ENCODE results near the gene LINC01488.

Gene LINC01488

DNA sequence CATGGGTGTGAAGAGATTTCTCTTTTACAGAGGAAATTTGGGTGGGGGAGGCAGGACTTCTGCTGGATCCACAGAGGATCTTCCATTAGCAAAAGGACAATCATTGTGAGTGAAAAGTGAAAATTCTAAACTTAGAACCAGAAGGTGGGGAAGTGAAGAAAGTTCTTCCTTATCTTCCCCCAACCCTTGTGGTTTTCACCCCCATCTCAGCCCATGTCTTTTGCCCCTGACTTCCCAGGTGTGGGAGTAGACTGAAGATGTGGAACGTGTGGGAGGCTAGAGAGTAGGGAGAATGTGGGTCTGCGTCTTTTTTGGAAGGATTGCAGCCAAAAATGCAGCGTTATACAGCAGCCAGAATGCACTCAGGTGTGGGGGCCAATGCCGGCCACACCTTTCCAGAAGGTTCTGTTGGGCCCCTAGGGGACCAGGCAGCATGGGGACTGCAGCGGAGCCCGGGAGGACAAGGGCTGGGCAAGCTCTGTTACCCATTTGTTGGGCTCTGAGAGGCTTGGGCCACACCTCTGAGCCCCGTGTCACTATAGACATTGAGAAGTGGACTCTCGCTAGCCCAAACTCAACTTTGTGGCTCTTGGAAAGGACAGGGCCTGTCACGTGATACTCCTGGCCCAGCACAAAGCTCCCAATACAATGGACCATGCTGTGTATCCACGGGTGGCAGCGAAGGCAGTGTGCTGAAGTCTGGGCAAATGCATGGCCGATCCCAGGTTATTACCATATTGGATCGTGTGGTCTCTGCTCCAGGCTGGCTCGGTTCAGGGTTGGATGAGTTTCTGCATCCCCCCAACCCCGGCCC lies 32.8 kb upstream of the LINC01488 start:
- WGBS (ENCODE audit: extremely low coverage, insufficient coverage, insufficient read length) = no CpG with 5 or more reads among the region's 15 CpGs
- Histone ChIP-seq H3K4me3 (ENCODE audit: low read depth, low read length) (no peak overlapping the region), H3K79me2 (ENCODE audit: control insufficient read depth, insufficient read depth, low read length, poor library complexity) (no peaks in the 10 kb centered on the region), H3K9me3 (ENCODE audit: insufficient read depth, low read depth, low read length) (peaks cover 5% of the 10 kb centered on the region), H3K4me1 (ENCODE audit: control insufficient read depth in 1 of 2, insufficient read depth in 2 of 2, low read length in 2 of 2) (peaks cover 23 to 33% of the 10 kb centered on the region in 2 experiments), H2BK120ac (ENCODE audit: insufficient read depth, low read length, poor library complexity) (no peak overlapping the region), H3K23ac (ENCODE audit: low read length) (no peak overlapping the region), H3K14ac (ENCODE audit: low read length) (no peak overlapping the region), H3K9ac (ENCODE audit: low read length) (no peak overlapping the region), H4K91ac (ENCODE audit: low read depth, low read length) (no peak overlapping the region), H3K4me2 (ENCODE audit: low read length) (no peak overlapping the region), H2BK5ac (ENCODE audit: low read depth, low read length, poor library complexity) (no peak overlapping the region), H3K18ac (ENCODE audit: low read length) (no peak overlapping the region), H3K79me1 (ENCODE audit: low read length) (peaks cover 6% of the 10 kb centered on the region), H3K36me3 (ENCODE audit: control insufficient read depth in 1 of 2, insufficient read depth in 2 of 2, low read length in 2 of 2) (no peaks in the 10 kb centered on the region), H3K27me3 (ENCODE audit: insufficient read depth, low read length) (peaks cover 5% of the 10 kb centered on the region), H4K8ac (ENCODE audit: low read depth, low read length) (no peak overlapping the region), H4K12ac (ENCODE audit: low read depth, low read length) (no peak overlapping the region), H3K4ac (ENCODE audit: low read depth, low read length) (no peak overlapping the region), H2AFZ (ENCODE audit: insufficient read depth, low read length, poor library complexity) (no peak overlapping the region), H2BK12ac (ENCODE audit: low read length) (no peak overlapping the region), H3K27ac (ENCODE audit: low read depth, low read length) (no peak overlapping the region), H2AK5ac (ENCODE audit: low read length) (no peak overlapping the region)
- DNase-seq = no peak

DNA sequence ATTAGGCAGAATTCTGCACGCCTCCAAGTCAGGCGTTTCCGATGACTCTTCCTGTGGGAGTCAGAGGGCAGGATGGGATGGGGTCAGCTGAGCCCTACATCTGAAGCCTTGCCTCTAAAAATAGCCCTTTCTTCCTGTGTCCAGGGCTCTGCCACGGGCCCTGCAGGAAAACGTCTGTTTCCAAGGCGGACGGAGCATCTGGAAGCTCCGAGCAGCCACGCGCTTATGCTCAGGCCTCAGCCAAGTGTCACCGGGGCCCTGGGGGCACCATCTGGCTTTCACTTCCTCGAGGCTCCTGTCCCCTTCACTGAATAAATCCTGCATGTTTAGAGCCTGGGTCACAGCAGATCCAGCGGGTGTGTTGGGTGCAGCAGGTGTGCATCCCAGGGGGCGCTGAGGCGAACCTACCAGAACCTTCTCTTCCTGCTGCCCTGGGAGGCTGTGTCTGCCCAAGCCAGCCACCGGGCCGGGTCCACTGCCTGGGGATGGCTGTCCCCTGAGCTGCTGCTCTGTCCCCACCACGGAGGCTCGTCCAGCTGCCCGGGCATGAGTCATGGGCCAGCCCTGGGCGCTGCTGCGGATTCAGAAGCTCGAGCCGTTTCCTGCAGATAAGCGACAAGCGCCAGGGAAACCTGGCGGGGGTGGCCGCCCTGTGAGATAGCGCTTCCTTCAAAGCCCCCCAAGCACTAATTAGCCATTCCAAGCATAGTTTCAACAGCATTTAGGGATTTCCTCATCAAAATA lies 32.0 kb upstream of the LINC01488 start:
- no peaks in the 10 kb centered on the region for H3K36me3 ChIP-seq (ENCODE audit: control insufficient read depth in 1 of 2, insufficient read depth in 2 of 2, low read length in 2 of 2)
- H3K4ac ChIP-seq (ENCODE audit: low read depth, low read length) = no peak overlapping the region
- H3K4me1 ChIP-seq (ENCODE audit: control insufficient read depth in 1 of 2, insufficient read depth in 2 of 2, low read length in 2 of 2) = peaks cover 15 to 25% of the 10 kb centered on the region in 2 experiments

DNA sequence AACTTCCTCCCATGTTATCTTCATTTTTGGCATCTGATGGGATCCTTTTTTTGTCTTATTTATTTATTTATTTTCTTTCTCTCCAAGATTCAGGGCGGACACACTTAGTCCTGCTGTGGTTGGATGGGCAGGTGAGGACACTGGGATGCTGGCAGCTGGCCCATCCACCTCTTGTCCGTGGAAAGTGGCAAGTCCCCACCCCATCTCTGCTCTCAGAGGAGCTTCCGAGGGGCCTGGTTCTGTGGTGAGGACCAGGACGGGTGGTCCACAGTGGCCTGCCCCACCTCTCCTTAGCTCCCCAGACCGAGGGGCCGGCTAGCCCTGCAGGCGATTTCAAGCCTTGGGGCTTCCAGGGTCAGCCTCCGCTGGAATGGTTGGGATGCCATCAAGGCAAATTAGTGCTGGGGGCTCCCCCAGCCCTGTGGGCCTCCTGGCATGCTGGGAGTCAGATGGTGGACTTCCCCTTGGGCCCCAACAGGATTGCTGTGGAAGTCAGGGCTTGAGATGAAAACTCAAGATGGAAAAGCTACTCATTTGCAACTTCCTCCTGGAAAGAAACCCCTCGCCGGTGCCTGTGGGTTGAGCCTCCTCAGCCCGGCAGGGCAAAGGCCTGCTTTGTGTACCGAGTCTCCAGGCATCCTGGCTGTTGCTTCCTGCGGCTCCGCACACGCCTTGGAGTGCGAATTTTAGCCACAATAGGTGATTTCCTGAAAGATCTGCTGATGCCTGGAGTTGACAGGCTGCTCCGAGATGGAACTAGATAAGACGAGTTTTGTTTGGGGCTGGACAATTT lies 31.2 kb upstream of the LINC01488 start:
- no peak overlapping the region for H3K4ac ChIP-seq (ENCODE audit: low read depth, low read length)
- no peak overlapping the region for H2BK5ac ChIP-seq (ENCODE audit: low read depth, low read length, poor library complexity)
- no peak overlapping the region for H2BK12ac ChIP-seq (ENCODE audit: low read length)
- no peak overlapping the region for H4K8ac ChIP-seq (ENCODE audit: low read depth, low read length)
- no peaks in the 10 kb centered on the region for H3K79me2 ChIP-seq (ENCODE audit: control insufficient read depth, insufficient read depth, low read length, poor library complexity)
- H4K12ac ChIP-seq (ENCODE audit: low read depth, low read length) = no peak overlapping the region
- no peak overlapping the region for H3K9ac ChIP-seq (ENCODE audit: low read length)
- no peaks in the 10 kb centered on the region for H3K79me1 ChIP-seq (ENCODE audit: low read length)
- no peak overlapping the region for H2AFZ ChIP-seq (ENCODE audit: insufficient read depth, low read length, poor library complexity)
- H3K27ac ChIP-seq (ENCODE audit: low read depth, low read length) = no peak overlapping the region
- no peak overlapping the region for H3K4me3 ChIP-seq (ENCODE audit: low read depth, low read length)
- H3K14ac ChIP-seq (ENCODE audit: low read length) = no peak overlapping the region
- WGBS (ENCODE audit: extremely low coverage, insufficient coverage, insufficient read length) = no CpG with 5 or more reads among the region's 18 CpGs
- H3K36me3 ChIP-seq (ENCODE audit: control insufficient read depth in 1 of 2, insufficient read depth in 2 of 2, low read length in 2 of 2) = no peaks in the 10 kb centered on the region
- no peak overlapping the region for H4K91ac ChIP-seq (ENCODE audit: low read depth, low read length)
- peaks cover 5% of the 10 kb centered on the region for H3K27me3 ChIP-seq (ENCODE audit: insufficient read depth, low read length)
- DNase-seq = no peak
- no peak overlapping the region for H3K4me2 ChIP-seq (ENCODE audit: low read length)
- H3K4me1 ChIP-seq (ENCODE audit: control insufficient read depth in 1 of 2, insufficient read depth in 2 of 2, low read length in 2 of 2) = peaks cover 9 to 19% of the 10 kb centered on the region in 2 experiments
- H3K18ac ChIP-seq (ENCODE audit: low read length) = no peak overlapping the region
- peaks cover 5% of the 10 kb centered on the region for H3K9me3 ChIP-seq (ENCODE audit: insufficient read depth, low read depth, low read length)
- H3K23ac ChIP-seq (ENCODE audit: low read length) = no peak overlapping the region
- no peak overlapping the region for H2BK120ac ChIP-seq (ENCODE audit: insufficient read depth, low read length, poor library complexity)
- H2AK5ac ChIP-seq (ENCODE audit: low read length) = no peak overlapping the region

More for the DNA sequence above, 32.0 kb upstream of the LINC01488 start:
- no CpG with 5 or more reads among the region's 29 CpGs for WGBS (ENCODE audit: extremely low coverage, insufficient coverage, insufficient read length)
- no peak overlapping the region for H2BK5ac ChIP-seq (ENCODE audit: low read depth, low read length, poor library complexity)
- no peak overlapping the region for H3K4me2 ChIP-seq (ENCODE audit: low read length)
- no peak overlapping the region for H2AFZ ChIP-seq (ENCODE audit: insufficient read depth, low read length, poor library complexity)
- H3K79me1 ChIP-seq (ENCODE audit: low read length) = peaks cover 4% of the 10 kb centered on the region
- DNase-seq = peak; percentile 68 to 73
- no peaks in the 10 kb centered on the region for H3K79me2 ChIP-seq (ENCODE audit: control insufficient read depth, insufficient read depth, low read length, poor library complexity)
- peaks cover 5% of the 10 kb centered on the region for H3K27me3 ChIP-seq (ENCODE audit: insufficient read depth, low read length)
- H2AK5ac ChIP-seq (ENCODE audit: low read length) = no peak overlapping the region
- H3K27ac ChIP-seq (ENCODE audit: low read depth, low read length) = no peak overlapping the region
- H4K91ac ChIP-seq (ENCODE audit: low read depth, low read length) = no peak overlapping the region
- no peak overlapping the region for H3K14ac ChIP-seq (ENCODE audit: low read length)
- no peak overlapping the region for H2BK120ac ChIP-seq (ENCODE audit: insufficient read depth, low read length, poor library complexity)
- no peak overlapping the region for H4K12ac ChIP-seq (ENCODE audit: low read depth, low read length)
- no peak overlapping the region for H3K18ac ChIP-seq (ENCODE audit: low read length)
- no peak overlapping the region for H4K8ac ChIP-seq (ENCODE audit: low read depth, low read length)
- no peak overlapping the region for H2BK12ac ChIP-seq (ENCODE audit: low read length)
- no peak overlapping the region for H3K4me3 ChIP-seq (ENCODE audit: low read depth, low read length)
- H3K9ac ChIP-seq (ENCODE audit: low read length) = no peak overlapping the region
- H3K9me3 ChIP-seq (ENCODE audit: insufficient read depth, low read depth, low read length) = peaks cover 5% of the 10 kb centered on the region
- no peak overlapping the region for H3K23ac ChIP-seq (ENCODE audit: low read length)

DNA sequence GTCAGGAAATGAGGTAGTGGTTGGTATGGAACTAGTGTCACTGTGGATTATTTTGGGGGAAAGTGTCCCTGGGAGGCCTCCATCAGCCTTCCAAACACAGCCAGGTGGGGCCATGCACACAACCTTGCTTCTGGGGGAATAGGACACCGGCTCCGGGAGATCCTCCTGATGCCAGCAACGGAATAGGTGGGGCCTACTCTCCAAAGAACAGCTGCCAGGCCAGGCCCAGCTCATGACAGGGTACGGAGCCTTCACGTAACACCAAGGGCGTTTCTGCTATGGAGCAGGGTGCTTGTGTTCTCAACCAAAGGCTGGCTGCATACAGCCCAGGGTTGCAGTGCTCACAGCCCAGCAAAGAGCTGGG lies 30.6 kb upstream of the LINC01488 start:
- Histone ChIP-seq H3K4ac (ENCODE audit: low read depth, low read length) (no peak overlapping the region), H3K9me3 (ENCODE audit: insufficient read depth, low read depth, low read length) (peaks cover 5% of the 10 kb centered on the region), H3K79me2 (ENCODE audit: control insufficient read depth, insufficient read depth, low read length, poor library complexity) (no peaks in the 10 kb centered on the region), H3K27me3 (ENCODE audit: insufficient read depth, low read length) (peaks cover 5% of the 10 kb centered on the region), H3K27ac (ENCODE audit: low read depth, low read length) (no peak overlapping the region), H3K9ac (ENCODE audit: low read length) (no peak overlapping the region), H4K12ac (ENCODE audit: low read depth, low read length) (no peak overlapping the region), H3K4me2 (ENCODE audit: low read length) (no peak overlapping the region), H3K79me1 (ENCODE audit: low read length) (no peaks in the 10 kb centered on the region), H3K14ac (ENCODE audit: low read length) (no peak overlapping the region), H2AFZ (ENCODE audit: insufficient read depth, low read length, poor library complexity) (no peak overlapping the region), H3K4me3 (ENCODE audit: low read depth, low read length) (no peak overlapping the region), H3K4me1 (ENCODE audit: control insufficient read depth in 1 of 2, insufficient read depth in 2 of 2, low read length in 2 of 2) (peaks cover 9 to 19% of the 10 kb centered on the region in 2 experiments), H4K91ac (ENCODE audit: low read depth, low read length) (no peak overlapping the region), H3K18ac (ENCODE audit: low read length) (no peak overlapping the region), H2AK5ac (ENCODE audit: low read length) (no peak overlapping the region), H2BK5ac (ENCODE audit: low read depth, low read length, poor library complexity) (no peak overlapping the region), H2BK12ac (ENCODE audit: low read length) (no peak overlapping the region), H4K8ac (ENCODE audit: low read depth, low read length) (no peak overlapping the region), H3K23ac (ENCODE audit: low read length) (no peak overlapping the region), H3K36me3 (ENCODE audit: control insufficient read depth in 1 of 2, insufficient read depth in 2 of 2, low read length in 2 of 2) (no peaks in the 10 kb centered on the region), H2BK120ac (ENCODE audit: insufficient read depth, low read length, poor library complexity) (no peak overlapping the region)
- no peak for DNase-seq
- no CpG with 5 or more reads among the region's 6 CpGs for WGBS (ENCODE audit: extremely low coverage, insufficient coverage, insufficient read length)
